NCI-H446 treated with DMSO at 0.1 percent for 48 hours (cell line): ENCODE data around the gene ZNF883.
"Not testable (repeated sequence)": the region's sequence is repeated elsewhere in the genome, so short reads cannot be mapped to it uniquely, and the experiment has no call there.

Experiments used
- DNase-seq: peaks from one replicate; lab custom pipeline; 2025; lab: John Stamatoyannopoulos, UW

The ZNF883 gene

DNA sequence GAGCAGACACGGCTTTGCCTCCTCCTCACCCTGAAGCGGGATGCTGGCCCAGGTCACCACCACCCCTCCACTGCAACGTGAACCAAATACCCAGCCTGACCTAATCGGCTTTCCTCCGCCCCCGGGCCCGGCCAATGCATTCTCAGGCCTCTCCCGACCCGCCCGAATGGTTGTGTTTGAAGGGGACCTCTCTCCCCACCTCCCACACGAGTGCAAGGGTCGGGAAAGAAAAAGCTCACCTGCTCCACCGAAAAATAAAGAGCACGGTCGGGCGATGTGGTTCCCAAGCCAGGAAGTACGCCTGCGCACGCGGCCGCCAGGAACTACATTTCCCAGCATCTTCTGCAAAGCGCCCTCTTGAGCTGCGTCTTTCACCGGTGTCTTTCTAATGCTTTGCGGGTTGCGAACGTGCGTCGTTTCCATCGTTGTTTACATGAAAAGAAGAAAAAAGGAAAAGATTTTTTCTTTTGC lies at the start of gene ZNF883:
ZNF883 (minus strand) TSS at position 282 of the 471 bp plus-strand sequence.
- no peak for DNase-seq

DNA sequence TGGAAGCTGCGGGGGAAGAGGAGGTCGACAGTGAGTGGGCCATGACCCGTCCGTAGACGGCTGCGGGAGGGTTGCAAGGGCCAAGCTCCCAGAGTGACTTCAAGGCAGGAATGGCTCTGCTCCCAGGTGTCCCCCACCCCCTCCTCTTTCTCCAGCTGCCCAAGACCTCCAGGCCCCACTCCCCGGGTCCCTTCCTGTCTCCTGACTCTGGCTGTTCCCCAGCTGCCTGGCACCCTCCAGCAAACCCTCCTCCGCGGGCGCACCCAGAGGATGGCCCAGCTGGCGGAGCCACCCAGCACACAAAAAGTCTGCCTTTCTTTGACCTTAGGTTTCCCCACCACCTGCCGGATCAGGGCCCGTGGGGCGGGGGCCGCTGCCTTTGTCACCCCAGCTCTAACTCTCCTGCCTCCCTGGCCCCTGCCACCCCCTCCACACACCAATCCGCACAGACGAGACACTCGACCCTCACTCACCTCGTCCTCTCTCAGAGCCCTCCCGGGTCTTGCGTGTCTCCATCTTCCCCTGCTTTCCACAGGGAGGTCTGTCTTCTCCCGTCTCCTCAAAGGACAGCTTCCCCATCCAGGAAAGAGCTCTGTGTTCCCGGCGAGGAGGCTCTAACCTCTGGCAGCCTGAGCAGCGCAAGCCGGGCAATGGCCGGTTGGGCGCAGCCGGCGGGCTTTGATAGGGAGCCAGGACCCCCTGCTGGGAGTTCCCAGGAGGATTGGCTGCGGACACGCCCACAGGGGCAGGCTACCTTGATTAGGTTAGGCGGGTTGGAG lies 49.3 kb upstream of the ZNF883 start:
- DNase-seq = not testable (repeated sequence)

DNA sequence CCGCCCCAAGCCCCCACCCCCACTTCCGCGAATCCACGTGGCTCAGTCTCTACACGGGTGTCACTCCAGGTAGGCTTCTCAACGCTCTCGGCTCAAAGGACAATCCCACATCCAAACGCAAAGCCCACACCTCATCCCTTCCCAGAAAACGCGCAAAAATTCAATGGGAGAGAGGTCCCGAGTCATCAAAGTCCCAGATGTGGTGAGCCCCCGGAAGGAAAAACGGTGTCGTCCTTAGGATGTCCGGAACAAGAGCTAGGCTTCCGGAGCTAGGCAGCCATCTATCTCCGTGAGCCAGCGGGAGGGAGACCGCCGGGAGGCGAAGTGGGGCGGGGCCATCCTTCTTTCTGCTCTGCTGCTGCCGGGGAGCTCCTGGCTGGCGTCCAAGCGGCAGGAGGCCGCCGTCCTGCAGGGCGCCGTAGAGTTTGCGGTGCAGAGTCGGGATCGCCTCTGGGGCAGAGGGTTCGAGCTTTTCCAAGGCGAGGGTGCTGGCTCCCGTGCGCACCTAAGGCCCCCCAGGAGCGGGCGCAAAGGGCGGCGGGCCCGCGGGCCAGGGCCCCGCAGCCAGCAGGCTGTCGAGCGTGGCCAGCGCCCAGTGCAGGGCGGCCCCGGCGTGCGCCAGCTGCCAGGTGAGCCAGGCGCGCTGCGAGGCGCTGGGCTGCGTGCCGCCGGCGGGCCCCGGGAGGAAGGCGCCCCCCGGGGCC lies 47.7 kb upstream of the ZNF883 start:
- not testable (repeated sequence) for DNase-seq

DNA sequence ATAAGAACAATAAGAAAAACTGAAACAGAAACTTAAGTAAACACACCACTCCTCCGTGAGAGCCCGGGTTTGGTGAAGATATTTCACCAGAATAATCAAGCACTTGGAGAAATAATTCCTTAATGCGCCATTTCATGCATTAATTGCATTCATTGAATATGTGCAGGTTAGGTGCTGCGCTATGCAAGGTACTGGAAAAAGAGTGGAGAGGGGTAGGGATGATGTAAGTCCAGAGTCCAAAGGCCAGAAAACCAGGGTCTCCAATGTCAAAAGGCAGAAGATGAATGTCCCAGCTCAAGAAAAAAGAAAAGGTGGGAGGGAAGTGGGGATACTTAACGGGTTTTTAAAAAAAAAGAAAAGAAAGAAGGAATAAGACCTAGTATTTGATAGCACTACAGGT lies 45.2 kb upstream of the ZNF883 start:
- DNase-seq = no peak

DNA sequence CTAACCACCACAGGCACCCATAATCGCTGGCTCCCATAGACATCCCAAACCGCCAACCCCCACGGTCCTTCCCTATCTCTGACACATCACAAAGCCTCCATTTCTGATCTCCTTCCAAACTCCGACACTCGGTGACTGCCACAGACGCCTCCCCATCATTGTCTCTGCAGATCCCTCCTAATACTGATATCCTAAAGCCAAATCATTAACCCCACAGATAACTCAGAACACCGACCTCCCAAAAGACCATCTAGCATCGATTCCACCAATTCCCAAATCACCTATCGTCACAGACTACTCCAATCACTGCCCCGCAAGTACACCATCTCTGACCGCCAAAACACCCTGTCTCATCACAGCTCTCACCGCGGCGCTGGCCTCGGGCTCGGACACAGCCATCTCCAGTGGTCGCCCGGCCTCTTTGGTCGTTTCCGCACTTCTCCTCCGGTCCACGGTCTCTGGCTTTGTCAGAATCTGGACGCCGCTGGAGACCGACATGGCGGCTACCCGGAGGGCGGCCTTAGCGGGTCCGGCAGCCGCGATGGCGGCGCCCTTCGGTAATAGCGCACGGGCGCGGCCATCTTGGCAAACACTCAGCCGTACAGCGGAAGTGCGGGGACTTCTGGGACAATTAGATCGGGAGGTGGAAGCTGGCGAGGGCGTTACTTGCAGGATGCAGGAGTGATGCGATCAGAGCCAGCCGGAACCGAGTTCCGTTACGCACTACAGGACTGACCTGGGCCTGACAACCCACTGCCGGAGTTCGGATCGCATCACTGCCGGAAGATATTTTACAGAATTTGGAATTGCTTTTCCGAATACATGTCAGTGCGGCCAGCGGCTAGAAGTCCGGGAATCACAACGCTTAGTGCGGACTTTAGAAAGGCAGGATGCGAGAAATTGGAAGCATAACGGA lies 44.5 kb upstream of the ZNF883 start, which contains the start of gene ZFP37:
ZFP37 (minus strand) TSS at position 534 of the 916 bp plus-strand sequence; CDS start at position 498, 36 bp downstream.
- DNase-seq = peak; percentile 83

DNA sequence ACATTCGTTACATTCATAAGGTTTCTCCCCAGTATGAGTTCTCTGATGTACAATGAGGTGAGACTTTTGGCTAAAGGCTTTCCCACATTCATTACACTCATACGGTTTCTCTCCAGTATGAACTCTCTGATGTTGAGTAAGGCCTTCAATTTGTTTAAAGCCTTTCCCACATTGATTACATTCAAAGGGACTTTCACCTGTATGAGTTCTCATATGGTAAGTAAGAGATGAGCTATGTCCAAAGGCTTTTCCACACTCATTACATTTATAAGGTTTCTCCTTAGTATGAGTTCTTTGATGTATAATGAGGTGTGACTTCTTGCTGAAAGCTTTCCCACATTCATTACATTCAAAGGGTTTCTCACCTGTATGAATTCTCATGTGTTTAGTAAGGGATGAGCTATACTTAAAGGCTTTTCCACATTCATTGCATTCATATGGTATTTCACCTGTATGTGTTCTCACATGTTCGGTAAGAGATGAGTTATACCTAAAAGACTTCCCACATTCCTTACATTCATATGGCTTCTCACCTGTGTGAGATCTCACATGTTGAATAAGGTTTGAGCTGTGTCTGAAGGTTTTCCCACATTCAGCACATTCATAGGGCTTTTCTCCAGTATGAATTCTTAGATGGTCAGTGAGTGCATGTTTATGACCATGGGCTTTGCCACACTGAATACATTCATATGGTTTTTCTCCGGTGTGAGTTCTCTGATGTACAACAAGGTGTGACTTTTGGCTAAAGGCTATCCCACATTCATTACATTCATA lies 31.1 kb upstream of the ZNF883 start:
- no peak for DNase-seq

DNA sequence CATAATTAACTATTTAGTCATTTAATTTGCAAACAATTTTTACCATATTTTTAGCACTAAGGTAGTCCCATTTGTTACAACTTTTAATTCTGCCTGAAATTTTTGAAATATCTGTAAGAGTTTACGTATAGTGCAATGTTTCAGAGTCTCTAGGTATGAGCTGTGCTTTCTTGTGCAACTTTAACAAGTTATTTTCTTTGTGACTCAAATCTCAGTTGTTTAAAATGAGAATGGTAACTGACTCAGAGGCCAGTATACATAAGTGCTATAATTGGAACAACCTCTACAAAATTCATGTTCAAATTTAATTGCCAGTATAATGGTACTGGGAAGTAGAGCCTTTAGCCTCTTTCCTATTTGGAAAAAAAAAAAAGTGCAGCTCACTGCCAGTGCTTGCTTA lies 14.2 kb upstream of the ZNF883 start:
- DNase-seq = no peak

DNA sequence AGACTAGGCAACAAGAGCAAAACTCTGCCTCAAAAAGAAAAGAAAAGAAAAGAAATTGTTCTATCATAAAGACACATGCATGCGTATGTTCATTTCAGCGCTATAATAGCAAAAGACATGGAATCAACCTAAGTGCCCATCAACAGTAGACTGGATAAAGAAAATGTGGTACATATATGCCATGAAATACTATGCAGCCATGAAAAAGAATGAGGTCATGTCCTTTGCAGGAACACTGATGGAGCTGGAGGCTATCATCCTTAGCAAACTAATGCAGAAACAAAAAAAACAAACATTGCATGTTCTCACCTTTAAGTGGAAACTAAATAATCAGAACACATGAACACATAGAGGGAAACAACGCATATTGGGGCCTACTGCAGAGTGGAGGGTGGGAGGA lies 6.3 kb upstream of the ZNF883 start:
- no peak for DNase-seq

DNA sequence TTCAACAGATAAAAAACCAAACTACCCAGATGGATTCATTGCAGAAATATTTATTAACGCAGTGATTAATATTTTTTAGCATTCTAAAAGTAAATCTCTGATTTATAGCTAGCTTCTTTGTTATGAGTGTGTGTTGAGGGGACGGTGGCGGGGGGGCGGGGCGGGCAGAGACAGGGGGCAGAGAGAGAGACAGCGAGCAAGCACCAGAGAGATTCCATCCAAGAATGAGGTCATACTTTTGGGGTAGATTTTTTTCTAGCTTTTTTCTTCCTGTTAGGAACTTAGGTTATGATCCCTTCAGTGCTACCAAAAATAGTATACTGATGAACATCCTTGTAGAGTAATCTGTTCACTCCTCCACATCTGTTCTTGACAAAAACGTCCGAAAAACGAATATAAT lies 500 bp upstream of the ZNF883 start:
- DNase-seq = no peak

DNA sequence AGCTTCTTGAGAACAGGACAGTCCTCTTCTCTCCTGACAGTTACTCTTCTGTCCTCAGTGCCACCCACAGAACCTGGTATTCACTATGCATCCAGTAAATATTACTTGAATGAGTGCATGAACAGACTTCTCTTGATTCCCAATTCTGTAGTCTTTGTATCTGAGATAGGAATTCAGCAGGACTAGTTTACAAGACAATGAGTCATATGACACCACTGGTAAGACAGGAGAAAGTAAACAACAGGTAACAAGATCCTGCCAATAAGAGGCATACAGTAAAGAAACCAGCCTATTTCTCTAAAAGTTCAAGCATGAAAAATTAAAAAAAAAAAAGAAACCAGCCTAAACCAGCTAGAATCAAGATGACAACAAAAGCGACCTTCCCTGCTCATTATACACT lies 6.2 kb downstream of the ZNF883 start:
- DNase-seq = no peak

DNA sequence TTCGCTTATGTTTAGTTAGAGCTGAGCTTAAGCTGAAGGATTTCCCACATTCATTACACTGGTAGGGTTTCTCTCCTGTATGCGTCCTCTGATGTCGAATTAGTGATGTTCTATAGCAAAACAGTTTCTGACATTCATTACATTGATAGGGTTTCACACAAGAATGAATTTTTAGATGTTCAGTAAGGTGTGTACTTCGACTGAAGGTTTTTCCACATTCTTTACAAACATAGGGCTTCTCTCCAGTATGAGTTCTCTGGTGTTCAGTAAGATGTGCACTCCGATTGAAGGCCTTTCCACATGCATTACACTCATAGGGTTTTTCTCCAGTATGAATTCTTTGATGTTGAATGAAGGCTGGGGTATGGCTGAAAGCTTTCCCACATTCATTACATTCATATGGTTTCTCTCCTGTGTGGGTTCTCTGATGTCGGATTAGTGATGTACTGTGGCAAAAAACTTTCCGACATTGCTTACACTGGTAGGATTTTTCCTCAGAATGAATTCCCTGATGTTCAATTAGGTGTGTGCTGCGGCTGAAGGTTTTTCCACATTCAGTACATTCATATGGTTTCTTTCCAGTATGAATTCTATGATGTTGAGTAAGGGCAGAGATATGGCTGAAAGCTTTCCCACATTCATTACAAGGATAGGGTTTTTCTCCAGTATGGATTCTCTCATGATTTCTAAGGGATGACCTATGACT lies 14.6 kb downstream of the ZNF883 start:
- DNase-seq = no peak

DNA sequence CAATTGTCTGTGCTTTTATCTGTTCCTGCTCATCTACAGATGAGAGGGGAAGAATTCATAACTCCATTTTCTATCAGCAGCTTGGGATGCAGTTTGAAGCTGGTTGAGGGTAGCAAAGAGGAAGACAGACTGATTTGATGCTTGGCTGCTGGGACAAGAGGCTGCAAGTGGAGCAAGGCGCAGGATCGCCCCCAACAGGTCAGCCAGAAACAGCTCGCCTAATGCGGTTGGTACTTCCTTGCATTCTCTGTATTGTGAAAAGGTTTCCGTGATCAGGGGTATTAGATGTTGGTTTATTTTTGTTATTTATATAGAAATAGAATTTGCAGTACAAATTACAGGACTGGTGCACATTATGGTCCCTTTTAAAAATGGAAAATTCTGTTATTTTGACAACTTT lies 40.6 kb downstream of the ZNF883 start:
- no peak for DNase-seq

DNA sequence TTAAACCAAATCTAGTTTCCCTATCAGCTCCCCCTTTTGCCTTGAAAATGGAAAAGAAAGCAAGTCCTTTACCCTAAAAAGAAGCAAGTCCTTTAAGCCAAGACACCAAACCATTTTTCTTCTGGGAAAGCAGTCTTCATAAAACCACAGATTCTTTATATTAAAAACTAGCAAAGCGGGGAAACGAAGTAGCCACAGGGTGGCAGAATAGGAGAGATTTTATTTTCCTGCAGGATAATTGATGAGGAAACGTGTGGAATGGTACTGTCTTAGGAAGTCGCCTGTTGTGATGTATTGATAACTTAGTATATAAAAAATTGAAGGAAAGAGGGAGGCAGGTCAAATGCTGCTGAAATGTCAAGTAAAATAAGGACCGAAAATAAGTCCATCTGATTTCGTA lies 41.1 kb downstream of the ZNF883 start:
- DNase-seq = no peak

DNA sequence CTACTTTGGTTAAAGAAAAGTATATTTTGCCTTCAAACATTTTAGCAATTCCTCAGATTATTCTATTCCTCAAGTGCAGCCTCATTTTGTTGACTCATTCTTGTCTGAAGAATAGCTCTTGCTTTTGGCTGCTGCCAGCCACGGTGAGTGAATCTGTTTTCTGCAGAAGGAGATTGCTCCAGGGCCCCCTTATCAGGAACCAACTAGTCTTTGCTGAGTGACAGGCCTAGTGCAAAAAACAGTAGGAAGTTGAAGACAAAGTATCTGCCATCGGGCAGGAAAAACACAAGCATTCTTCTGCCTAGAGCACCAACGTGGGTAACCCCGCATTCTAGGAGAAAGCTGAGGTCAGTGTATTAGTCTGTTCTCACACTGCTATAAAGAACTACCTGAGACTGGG lies 42.3 kb downstream of the ZNF883 start:
- DNase-seq = no peak

DNA sequence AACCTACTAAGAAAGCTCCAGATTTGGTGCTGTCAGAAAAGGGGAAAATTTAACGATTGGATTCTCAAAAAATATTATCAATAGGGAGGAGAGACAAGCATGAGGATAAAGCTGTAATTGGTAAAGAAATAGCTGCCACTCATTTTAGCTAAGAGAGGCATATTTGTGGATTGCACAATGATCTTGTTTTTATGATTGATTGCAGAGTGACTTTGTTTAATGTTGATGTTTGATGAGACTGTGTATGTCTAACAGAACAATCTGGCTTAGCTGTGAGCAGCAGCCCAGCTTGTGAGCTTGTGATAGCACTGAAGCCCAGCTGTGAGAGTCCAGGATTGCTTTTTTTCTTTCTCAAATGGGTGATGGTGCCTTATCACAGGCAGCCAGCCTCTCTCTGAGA lies 56.4 kb downstream of the ZNF883 start:
- DNase-seq = no peak

DNA sequence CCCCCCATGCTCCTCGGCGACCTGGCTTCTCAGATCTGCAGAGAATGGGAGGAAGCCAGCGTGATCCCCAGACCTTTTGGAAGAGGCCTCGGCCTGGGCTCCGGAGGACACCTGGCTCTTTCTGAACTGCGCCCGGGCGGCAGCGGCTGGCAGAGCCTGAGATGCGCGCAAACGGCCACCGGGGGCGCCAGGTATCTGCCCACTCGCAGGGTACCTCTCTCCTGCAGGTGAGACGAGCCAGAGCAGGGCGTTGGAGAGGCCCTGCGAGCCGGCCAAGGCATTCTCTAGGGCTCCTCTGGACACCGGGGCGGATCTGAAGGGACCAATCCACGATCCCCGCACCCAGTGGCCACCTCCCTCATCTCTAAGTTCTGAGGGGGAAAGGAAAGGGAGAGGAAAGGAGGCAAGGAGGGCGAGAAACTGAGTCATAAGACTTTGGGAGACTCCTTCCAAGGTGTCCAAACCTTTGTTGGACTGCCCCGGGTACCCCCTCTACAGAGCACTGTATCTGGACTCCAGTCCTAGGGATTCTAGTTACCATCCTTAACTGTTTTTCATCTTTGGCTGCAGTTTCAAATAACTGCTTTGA lies 66.3 kb downstream of the ZNF883 start:
- DNase-seq = no peak

DNA sequence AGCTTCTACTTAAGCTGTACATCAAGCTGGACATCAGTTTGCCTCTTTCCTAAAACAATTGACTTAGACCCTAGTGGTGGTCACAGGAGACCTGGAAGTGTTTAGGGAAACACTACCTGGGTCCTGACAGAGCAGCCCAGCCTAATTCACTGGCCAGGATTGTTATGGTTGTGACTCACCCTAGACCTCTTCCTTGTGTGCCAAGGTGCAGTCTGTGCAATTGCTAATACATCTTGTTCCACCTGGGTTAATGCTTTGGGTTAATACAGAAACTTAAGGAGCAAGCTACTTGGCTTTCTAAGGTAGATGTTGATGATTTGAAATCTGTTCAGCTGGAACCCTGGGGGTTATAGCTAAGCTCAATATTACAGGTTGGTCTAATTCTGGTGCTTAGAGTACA lies 72.6 kb downstream of the ZNF883 start:
- DNase-seq = no peak

DNA sequence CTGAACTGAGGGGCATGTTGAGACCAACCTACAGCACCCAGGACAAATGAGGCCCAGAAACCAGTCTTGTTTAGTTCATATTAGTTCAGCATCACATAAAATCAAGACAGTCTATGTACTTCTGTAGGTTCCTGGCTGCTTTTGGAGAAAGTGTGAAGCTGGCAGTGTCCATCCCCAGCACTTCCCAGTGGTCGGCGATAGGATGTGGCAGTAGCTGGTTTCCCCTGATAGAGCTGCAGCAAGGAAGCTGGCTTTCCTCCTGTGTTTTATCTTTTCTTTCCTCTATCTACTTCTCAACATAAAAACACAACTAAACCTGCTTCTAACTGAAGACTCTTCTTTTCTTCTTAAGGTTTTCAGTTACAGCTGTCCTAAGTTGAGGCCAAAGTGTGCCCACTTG lies 78.3 kb downstream of the ZNF883 start:
- no peak for DNase-seq

DNA sequence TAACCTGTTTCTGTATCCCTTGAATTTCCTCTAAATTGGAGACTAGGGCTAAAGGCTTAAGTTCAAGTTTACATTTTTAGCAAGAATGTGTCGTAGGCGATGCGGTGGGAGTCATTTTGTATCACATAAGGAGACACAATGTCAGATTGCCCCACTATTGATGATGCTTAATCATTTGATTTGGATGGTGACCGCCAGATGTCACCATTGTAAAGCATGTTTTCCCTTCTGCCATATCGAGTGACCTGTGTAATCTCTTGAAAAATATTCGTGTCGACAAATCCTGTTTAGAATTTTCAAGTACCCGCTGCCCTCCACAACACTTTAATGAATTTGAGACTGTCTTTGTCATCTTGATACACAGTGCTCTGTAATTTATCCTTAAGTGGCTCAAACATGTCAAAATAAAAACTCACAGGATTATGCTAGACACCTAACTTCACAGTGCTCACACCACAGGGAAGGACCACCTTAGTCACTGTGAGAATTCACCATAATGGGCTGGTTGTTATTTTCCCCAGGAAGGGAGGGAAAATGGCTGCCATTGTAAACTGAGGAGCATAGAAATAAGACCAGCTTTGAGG lies 86.8 kb downstream of the ZNF883 start:
- no peak for DNase-seq

DNA sequence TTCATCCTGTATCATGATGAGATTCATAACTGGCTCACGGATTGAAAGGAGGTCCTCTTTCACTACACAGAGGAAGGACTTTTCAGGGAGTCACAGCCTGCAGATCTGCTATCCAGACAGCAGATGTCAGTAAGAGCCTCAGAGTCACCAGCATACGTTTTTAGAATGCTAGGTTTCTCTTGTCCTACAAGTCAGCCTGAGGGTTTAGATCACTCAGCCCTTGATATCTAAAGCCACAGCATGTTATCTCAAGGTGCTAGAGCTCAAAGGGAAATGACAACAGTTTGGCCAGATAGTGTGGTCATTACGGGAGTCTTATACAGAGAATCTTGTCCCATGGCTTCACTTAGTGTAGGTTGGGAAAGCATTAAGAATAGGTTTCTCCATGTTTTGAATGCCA lies 90.4 kb downstream of the ZNF883 start:
- DNase-seq = no peak
